Hepatocyte (in vitro differentiated cells): ENCODE results near the gene FBXO10.

ENCODE experiments used
- EZH2 ChIP-seq: fragments of 200-600 bp; sonication (generic); IDR thresholded peaks from 2 replicates; pipeline ENCODE4 v1.6.1; 2016; ENCODE audit warnings: antibody characterized with exemption, mild to moderate bottlenecking, borderline replicate concordance
- EZH2phosphoT487 ChIP-seq: fragments of 200-600 bp; sonication (generic); IDR thresholded peaks from one replicate; pipeline ENCODE4 v1.6.1; 2018; ENCODE audit warnings: antibody characterized with exemption, mild to moderate bottlenecking, low read depth, moderate library complexity; ENCODE audit not compliant: unreplicated experiment, severe bottlenecking
- TF ChIP-seq, protein P1 (sequence below): fragments of 200-600 bp; sonication (generic); IDR thresholded peaks from 2 replicates; pipeline ENCODE4 v1.5.1; 2016; ENCODE audit warnings: antibody characterized with exemption, mild to moderate bottlenecking; ENCODE audit not compliant: poor library complexity

GRCh38 chr9:37624073-37624472 lies 47.9 kb upstream of the FBXO10 start:
- TF ChIP-seq, protein P1, sequence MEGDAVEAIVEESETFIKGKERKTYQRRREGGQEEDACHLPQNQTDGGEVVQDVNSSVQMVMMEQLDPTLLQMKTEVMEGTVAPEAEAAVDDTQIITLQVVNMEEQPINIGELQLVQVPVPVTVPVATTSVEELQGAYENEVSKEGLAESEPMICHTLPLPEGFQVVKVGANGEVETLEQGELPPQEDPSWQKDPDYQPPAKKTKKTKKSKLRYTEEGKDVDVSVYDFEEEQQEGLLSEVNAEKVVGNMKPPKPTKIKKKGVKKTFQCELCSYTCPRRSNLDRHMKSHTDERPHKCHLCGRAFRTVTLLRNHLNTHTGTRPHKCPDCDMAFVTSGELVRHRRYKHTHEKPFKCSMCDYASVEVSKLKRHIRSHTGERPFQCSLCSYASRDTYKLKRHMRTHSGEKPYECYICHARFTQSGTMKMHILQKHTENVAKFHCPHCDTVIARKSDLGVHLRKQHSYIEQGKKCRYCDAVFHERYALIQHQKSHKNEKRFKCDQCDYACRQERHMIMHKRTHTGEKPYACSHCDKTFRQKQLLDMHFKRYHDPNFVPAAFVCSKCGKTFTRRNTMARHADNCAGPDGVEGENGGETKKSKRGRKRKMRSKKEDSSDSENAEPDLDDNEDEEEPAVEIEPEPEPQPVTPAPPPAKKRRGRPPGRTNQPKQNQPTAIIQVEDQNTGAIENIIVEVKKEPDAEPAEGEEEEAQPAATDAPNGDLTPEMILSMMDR, result no peak
- TF ChIP-seq EZH2 (no peak), EZH2phosphoT487 (no peak)
